Measurements from ENCODE around the gene IPO9.
"Not testable (repeated sequence)": the region's sequence is repeated elsewhere in the genome, so short reads cannot be mapped to it uniquely, and the experiment has no call there.

Gene IPO9

GRCh38 chr1:201810466-201811216 is 18.3 kb upstream of the IPO9 start:
- DNase-seq: no peak

DNA sequence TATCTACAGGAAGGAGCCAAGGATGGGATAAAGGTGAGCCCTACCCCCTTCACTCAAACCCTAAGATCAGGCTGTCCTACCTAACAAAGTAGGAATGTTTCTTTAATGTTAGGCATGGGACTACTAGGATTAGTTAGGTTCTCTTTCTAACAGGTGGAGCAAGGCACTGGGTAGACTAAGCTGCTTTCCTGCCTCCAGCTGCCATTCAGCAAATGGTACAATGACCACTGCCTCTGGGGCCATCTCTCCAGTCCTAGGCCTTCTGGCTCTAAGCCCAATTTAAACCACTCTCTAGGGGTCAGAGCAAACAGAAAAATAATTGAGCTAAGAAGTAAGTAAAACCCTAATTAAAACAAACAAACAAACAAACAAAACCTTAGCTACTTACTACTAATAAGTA is 15.7 kb upstream of the IPO9 start:
- no peak for DNase-seq

GRCh38 chr1:201816309-201816854 is 12.6 kb upstream of the IPO9 start:
- no peak for DNase-seq

DNA sequence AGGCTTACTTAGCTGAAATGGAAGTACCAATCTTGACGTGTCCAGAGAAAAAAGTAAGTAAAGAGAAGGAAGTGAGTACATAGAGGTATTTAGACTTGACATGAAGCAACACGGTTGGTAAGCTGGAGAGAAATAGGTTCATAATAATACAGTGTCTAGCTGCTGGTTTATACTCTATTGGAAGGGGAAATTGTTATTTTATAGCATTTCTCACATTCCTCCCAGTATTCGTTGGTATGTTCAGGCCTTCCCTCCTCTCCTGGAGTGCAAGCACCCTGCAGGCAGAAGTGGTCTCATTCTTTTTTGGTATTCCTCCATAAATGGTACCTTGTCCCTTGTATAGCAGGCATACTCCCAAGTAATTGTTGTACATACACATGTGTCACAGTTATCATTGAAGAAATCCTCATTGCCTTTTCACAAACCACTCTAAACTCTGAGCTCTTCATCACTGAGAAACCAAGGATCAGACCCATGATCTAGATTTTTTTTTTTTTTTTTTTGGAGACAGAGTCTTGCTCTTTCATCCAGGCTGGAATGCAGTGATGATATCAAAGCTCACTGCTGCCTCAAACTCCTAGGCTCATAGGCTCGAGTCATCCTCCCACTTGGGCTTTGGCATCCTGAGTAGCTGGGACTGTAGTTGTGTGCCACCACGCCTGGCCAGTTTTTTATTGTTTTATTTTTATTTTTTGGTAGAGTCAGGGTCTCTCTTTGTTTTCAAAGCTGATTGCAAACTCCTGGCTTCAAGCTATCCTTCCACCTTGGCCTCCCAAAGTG is 9.8 kb upstream of the IPO9 start:
- DNase-seq: no peak

- DNase-seq: no peak
Measured at GRCh38 chr1:201820413-201820812, 8.5 kb upstream of the IPO9 start.

- no peak for DNase-seq
Measured at GRCh38 chr1:201825245-201825644, 3.7 kb upstream of the IPO9 start.

- no peak for DNase-seq
Measured at GRCh38 chr1:201826830-201827229, 2.1 kb upstream of the IPO9 start.

GRCh38 chr1:201827321-201828216 is 1.4 kb upstream of the IPO9 start:
- no peak for DNase-seq

DNA sequence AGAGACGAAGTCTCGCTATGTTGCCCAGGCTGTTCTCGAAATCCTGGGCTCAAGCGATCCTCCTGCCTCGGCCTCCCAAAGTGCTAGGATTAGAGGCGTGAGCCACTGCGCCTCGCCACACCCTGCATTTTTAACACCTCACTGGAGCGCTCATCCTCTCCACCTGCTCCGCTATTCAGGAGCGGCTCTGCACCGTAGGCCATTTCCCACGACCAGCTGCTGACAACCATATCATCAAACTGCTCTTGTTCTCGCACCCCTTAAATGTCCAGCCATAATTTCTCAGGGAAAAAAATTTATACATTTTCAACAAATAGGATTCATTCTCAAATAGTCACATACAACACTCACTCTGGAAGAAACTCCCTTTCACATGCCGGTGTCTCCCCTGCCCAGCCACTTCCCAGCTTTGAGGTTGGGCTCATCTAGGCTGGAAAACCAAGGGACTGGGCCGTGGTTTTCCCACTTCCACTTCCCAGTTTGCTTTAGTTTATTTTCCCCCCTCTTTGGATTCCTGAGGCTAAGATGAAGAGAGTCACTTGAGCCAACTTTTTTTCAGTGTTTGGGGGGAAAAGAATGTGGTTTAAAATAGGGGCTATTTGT is 639 bp upstream of the IPO9 start:
- no peak for DNase-seq

DNA sequence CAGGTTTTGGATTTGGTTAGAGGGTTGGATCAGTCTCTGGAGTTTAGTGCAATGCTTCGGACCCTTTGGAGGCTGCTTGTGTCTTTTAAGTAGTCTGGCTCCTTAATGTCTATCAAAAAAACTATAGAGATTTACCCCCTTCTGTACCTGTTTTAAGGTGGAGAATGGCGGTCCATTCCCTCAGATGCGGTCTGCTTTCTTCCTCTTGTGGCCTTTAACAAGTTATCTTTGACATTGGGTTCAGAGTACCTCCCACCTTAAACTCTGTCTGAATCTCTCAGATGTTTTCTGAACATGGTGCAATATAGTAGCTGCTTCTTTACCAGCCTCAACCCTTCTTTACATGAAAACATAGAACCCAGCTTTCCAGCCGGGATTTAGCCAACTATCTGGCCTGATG is 2.4 kb downstream of the IPO9 start:
- no peak for DNase-seq

GRCh38 chr1:201834621-201835020 is 5.7 kb downstream of the IPO9 start:
- DNase-seq: no peak

GRCh38 chr1:201838381-201838780 is 9.4 kb downstream of the IPO9 start:
- DNase-seq: no peak

DNA sequence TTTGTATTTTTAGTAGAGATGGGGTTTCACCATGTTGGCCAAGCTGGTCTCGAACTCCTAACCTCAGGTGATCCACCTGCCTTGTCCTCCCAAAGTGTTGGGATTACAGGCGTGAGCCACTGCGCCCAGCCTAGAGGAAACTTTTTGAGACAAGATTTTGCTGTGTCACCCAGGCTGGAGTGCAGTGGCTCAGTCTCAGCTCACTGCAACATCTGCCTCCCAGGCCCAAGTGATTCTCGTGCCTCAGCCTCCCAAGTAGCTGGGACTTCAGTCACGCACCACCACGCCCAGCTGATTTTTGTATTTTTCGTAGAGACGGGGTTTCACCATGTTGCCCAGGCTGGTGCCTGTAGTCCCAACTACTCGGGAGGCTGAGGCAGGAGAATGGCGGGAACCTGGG is 10.1 kb downstream of the IPO9 start:
- DNase-seq: not testable (repeated sequence)

GRCh38 chr1:201840055-201840454 is 11.1 kb downstream of the IPO9 start:
- no peak for DNase-seq

DNA sequence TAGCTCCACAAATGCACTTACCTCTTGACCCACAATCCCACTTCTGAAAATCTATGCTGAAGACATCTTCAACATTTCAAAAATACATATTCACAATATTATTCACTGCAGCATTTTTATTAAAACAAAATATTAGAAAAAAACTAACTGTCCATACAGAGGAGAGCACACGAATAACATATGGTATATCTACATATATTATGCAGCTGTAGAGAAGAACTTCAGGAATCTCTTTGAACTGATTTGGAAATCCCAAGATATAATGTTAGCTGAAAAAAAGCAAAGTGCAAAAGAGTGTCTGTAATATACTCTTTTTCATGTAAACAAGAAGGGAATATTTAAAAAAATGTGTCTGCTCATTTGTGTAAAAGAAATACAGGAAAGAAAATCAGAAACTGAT is 11.5 kb downstream of the IPO9 start:
- no peak for DNase-seq

- DNase-seq: no peak
Measured at GRCh38 chr1:201841265-201841912, 12.4 kb downstream of the IPO9 start.

- DNase-seq: no peak
Measured at GRCh38 chr1:201842472-201843027, 13.6 kb downstream of the IPO9 start.

DNA sequence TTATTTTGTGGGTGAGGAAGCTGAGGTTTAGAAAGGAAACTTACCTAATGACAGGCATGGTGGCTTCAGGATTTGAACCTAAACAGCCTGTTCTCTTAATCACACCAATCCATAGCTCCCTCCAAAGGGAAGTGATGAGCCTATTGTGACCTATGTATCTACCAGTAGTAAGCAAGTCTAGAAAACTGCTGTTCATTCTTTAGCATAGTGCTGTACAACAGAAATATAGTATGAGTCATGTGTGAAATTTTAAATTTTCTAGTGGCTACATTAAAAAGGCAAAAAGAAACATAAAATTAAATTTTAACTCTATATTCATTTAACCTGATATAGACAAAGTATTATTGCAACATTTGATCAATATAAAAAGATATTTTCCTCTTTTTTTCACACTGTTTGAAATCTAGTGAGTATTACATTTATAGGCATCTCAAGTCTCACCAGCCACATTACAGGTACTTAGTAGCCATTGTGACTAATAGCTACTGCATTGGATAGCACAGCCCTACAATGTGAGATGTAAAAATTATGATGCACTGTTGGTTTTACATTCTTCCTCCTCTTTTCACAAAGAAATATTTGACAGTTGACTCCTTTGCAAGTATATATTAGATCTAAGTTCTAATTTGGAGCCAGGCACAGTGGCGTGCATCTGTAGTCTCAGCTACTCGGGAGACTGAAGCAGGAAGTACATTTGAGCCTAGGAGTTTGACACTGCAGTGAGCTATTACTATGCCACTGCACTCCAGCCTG is 16.6 kb downstream of the IPO9 start:
- no peak for DNase-seq

DNA sequence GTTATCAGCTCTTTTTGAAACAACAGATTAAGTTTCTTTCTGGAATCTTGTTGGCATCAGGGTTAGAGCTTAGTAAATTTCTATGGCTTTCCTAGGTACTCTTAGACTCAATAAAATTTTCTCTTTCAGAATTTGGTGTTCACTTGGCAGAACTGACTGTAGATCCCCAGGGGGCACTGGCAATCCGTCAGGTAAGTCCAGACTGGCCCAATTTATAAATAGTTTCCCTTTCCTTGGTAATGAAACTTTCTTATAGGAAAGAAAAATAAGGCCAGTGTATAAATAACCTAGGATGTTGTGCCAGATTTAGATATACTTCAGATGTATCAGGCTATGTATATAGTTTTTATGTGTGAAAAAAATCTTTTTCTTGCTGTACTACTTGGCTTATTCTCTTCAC is 18.2 kb downstream of the IPO9 start:
- DNase-seq: no peak

- no peak for DNase-seq
Measured at GRCh38 chr1:201848230-201848629, 19.3 kb downstream of the IPO9 start.

Measured in CD4-positive, alpha-beta T cell treated with Interleukin-17A for 4 hours (primary cell).